Middle frontal gyrus (tissue), 1 donor: ENCODE results near the gene PPP1R1A.

ENCODE experiments used
- DNase-seq: peaks from one replicate; pipeline ENCODE4 v3.0.0-alpha.2; 2015; ENCODE audit warnings: low spot score; ENCODE audit errors: extremely low spot score

Gene PPP1R1A

GRCh38 chr12:54535474-54535873, 53.0 kb downstream of the PPP1R1A start:
- no peak for DNase-seq

- no peak for DNase-seq
Measured at GRCh38 chr12:54529581-54529980, 58.9 kb downstream of the PPP1R1A start.
